Measurements from ENCODE around the gene CTTNBP2NL.

DNA sequence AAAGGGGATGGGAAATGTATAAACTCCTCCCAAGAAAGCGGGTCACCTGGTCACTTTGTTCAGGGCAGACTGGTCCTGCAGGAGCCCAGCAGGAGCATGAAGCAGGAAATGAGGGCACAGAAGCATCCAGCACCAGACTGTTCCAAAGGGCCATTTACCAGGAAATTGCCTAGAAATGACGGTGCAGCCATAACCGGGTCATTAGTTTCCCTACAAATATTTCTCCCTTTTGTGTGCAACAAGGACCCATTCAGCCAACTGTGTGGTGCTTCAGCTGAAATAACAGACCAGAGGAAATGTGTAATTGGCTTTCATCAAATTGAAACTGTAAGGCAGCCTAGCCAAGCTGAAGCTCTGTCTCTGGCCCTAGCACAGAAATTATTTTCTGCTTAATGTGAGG lies 7.6 kb upstream of the CTTNBP2NL start:
- TF ChIP-seq, protein P1, sequence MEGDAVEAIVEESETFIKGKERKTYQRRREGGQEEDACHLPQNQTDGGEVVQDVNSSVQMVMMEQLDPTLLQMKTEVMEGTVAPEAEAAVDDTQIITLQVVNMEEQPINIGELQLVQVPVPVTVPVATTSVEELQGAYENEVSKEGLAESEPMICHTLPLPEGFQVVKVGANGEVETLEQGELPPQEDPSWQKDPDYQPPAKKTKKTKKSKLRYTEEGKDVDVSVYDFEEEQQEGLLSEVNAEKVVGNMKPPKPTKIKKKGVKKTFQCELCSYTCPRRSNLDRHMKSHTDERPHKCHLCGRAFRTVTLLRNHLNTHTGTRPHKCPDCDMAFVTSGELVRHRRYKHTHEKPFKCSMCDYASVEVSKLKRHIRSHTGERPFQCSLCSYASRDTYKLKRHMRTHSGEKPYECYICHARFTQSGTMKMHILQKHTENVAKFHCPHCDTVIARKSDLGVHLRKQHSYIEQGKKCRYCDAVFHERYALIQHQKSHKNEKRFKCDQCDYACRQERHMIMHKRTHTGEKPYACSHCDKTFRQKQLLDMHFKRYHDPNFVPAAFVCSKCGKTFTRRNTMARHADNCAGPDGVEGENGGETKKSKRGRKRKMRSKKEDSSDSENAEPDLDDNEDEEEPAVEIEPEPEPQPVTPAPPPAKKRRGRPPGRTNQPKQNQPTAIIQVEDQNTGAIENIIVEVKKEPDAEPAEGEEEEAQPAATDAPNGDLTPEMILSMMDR (IDR thresholded peaks at IDR 0.05) = no peak
- TF ChIP-seq POLR2A (IDR thresholded peaks at IDR 0.05) = no peak
